ENCODE data around the gene CDH13.

DNA sequence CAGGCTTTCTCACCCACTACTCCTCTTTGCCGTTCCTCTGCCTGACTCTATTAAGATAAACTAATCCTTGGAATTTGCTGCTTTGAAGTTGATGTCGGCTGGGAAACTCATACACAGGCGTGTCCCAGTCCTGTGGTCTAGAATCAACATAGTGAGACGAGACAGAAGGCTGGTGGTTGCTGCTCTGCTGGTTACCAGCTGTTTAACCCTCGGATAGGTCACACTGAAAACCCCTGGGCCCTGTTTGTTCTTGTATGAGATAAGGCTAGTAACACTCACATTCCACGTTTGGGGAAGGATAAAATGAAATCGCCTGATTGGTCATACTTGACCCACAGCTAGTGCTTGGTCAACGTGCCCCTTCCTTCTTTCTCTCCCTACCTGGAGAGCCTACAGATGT is 517.0 kb downstream of the CDH13 start:
- TF ChIP-seq, protein P1, sequence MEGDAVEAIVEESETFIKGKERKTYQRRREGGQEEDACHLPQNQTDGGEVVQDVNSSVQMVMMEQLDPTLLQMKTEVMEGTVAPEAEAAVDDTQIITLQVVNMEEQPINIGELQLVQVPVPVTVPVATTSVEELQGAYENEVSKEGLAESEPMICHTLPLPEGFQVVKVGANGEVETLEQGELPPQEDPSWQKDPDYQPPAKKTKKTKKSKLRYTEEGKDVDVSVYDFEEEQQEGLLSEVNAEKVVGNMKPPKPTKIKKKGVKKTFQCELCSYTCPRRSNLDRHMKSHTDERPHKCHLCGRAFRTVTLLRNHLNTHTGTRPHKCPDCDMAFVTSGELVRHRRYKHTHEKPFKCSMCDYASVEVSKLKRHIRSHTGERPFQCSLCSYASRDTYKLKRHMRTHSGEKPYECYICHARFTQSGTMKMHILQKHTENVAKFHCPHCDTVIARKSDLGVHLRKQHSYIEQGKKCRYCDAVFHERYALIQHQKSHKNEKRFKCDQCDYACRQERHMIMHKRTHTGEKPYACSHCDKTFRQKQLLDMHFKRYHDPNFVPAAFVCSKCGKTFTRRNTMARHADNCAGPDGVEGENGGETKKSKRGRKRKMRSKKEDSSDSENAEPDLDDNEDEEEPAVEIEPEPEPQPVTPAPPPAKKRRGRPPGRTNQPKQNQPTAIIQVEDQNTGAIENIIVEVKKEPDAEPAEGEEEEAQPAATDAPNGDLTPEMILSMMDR (IDR thresholded peaks at IDR 0.05; ENCODE audit: borderline replicate concordance, extremely low read depth, low read length, poor library complexity, severe bottlenecking) = no peak
- no peak for TF ChIP-seq EZH2 (IDR thresholded peaks at IDR 0.05; ENCODE audit: borderline replicate concordance, low read depth, low read length, severe bottlenecking)
